SH-SY5Y (cell line): ENCODE measurements around the gene GPATCH2L.

Experiments used
- GATA2 ChIP-seq: IDR thresholded peaks from 2 replicates; pipeline ENCODE4 v1.6.1; 2011; ENCODE audit warnings: mild to moderate bottlenecking, low read depth, low read length
- GATA3 ChIP-seq: IDR thresholded peaks from 2 replicates; pipeline ENCODE4 v1.6.1; 2011; ENCODE audit warnings: low read depth, mild to moderate bottlenecking, low read length, moderate library complexity

- no peak for TF ChIP-seq GATA2
- TF ChIP-seq GATA3: no peak
Measured at GRCh38 chr14:76126076-76126475, 25.6 kb upstream of the GPATCH2L start.
